ENCODE data around the gene RASAL1. TPM values are rescaled to one million over a fixed set of nuclear protein-coding genes. Genes with fewer than 3 reads are reported as not detected.

Gene RASAL1
- total RNA-seq, 1 donor from 2014 or later: 1.4 TPM

- H3K4me3 Mint-ChIP-seq: peak overlapping the region; percentile 79
- no peaks in the 10 kb centered on the region for H3K36me3 ChIP-seq
- peaks cover 31% of the 10 kb centered on the region for H3K27me3 Mint-ChIP-seq (ENCODE audit: insufficient read depth, low read depth)
- DNase-seq (ENCODE audit: low spot score): no peak
- no peaks in the 10 kb centered on the region for H3K9me3 Mint-ChIP-seq
- no peak overlapping the region for H3K9ac ChIP-seq
- TF ChIP-seq EZH2phosphoT487 (IDR thresholded peaks at IDR 0.05) (no peak), EZH2 (IDR thresholded peaks at IDR 0.05) (no peak), CTCF (IDR thresholded peaks at IDR 0.05) (no peak)
- peaks cover 88% of the 10 kb centered on the region for H3K27me3 ChIP-seq
- no peaks in the 10 kb centered on the region for H3K4me1 Mint-ChIP-seq
- H3K4me2 ChIP-seq: no peak overlapping the region
- peaks cover 10% of the 10 kb centered on the region for H3F3A ChIP-seq (ENCODE audit: low read depth)
- no peaks in the 10 kb centered on the region for H3K79me2 ChIP-seq (ENCODE audit: low read depth)
- H3K27ac ChIP-seq: no peak overlapping the region
- H3K27ac Mint-ChIP-seq: peak overlapping the region; percentile 32
- no peaks in the 10 kb centered on the region for H3K36me3 Mint-ChIP-seq
- H2AFZ ChIP-seq (replicated peaks): no peak overlapping the region
- peaks cover 6% of the 10 kb centered on the region for H3K4me1 ChIP-seq
- H4K20me1 ChIP-seq (ENCODE audit: low read depth): no peaks in the 10 kb centered on the region
- H3K9me3 ChIP-seq (ENCODE audit: low read depth): no peaks in the 10 kb centered on the region
- H3K4me3 ChIP-seq: no peak overlapping the region
Measured at GRCh38 chr12:113054948-113055486, 80.5 kb downstream of the RASAL1 start.

- Histone ChIP-seq H2AFZ (replicated peaks) (no peak overlapping the region), H3K36me3 (no peaks in the 10 kb centered on the region), H3K4me3 (no peak overlapping the region), H3K4me2 (no peak overlapping the region), H3K27me3 (peaks cover 74% of the 10 kb centered on the region), H3K4me1 (peaks cover 1% of the 10 kb centered on the region), H3K9ac (no peak overlapping the region), H4K20me1 (ENCODE audit: low read depth) (no peaks in the 10 kb centered on the region), H3K9me3 (ENCODE audit: low read depth) (no peaks in the 10 kb centered on the region), H3K79me2 (ENCODE audit: low read depth) (no peaks in the 10 kb centered on the region), H3F3A (ENCODE audit: low read depth) (peaks cover 4% of the 10 kb centered on the region), H3K27ac (no peak overlapping the region)
- no peak for TF ChIP-seq EZH2phosphoT487 (IDR thresholded peaks at IDR 0.05)
- TF ChIP-seq EZH2 (IDR thresholded peaks at IDR 0.05): no peak
- TF ChIP-seq CTCF (IDR thresholded peaks at IDR 0.05): no peak
- Mint-ChIP-seq H3K36me3 (no peaks in the 10 kb centered on the region), H3K9me3 (no peaks in the 10 kb centered on the region), H3K4me1 (no peaks in the 10 kb centered on the region), H3K27ac (no peak overlapping the region), H3K27me3 (ENCODE audit: insufficient read depth, low read depth) (peaks cover 39% of the 10 kb centered on the region), H3K4me3 (no peak overlapping the region)
- DNase-seq (ENCODE audit: low spot score): no peak
Measured at GRCh38 chr12:113052326-113052725, 83.2 kb downstream of the RASAL1 start.

- Mint-ChIP-seq H3K4me1 (no peaks in the 10 kb centered on the region), H3K27me3 (ENCODE audit: insufficient read depth, low read depth) (peaks cover 39% of the 10 kb centered on the region), H3K9me3 (no peaks in the 10 kb centered on the region), H3K4me3 (no peak overlapping the region), H3K36me3 (no peaks in the 10 kb centered on the region), H3K27ac (no peak overlapping the region)
- H2AFZ ChIP-seq (replicated peaks): no peak overlapping the region
- no peaks in the 10 kb centered on the region for H3K36me3 ChIP-seq
- peaks cover 71% of the 10 kb centered on the region for H3K27me3 ChIP-seq
- no peaks in the 10 kb centered on the region for H3F3A ChIP-seq (ENCODE audit: low read depth)
- H3K79me2 ChIP-seq (ENCODE audit: low read depth): no peaks in the 10 kb centered on the region
- no peak overlapping the region for H3K9ac ChIP-seq
- H3K4me2 ChIP-seq: no peak overlapping the region
- H3K4me1 ChIP-seq: no peaks in the 10 kb centered on the region
- no peak overlapping the region for H3K4me3 ChIP-seq
- no peaks in the 10 kb centered on the region for H3K9me3 ChIP-seq (ENCODE audit: low read depth)
- no peaks in the 10 kb centered on the region for H4K20me1 ChIP-seq (ENCODE audit: low read depth)
- DNase-seq (ENCODE audit: low spot score): no peak
- TF ChIP-seq EZH2phosphoT487 (IDR thresholded peaks at IDR 0.05): no peak
- no peak for TF ChIP-seq EZH2 (IDR thresholded peaks at IDR 0.05)
- no peak overlapping the region for H3K27ac ChIP-seq
Measured at GRCh38 chr12:113051759-113052158, 83.8 kb downstream of the RASAL1 start.

GRCh38 chr12:113050795-113051194 is 84.8 kb downstream of the RASAL1 start:
- Histone ChIP-seq H3K4me3 (no peak overlapping the region), H3K4me2 (no peak overlapping the region), H3K27ac (no peak overlapping the region), H4K20me1 (ENCODE audit: low read depth) (no peaks in the 10 kb centered on the region), H3K9ac (no peak overlapping the region), H2AFZ (replicated peaks) (no peak overlapping the region), H3K4me1 (no peaks in the 10 kb centered on the region), H3F3A (ENCODE audit: low read depth) (no peaks in the 10 kb centered on the region), H3K36me3 (no peaks in the 10 kb centered on the region), H3K9me3 (ENCODE audit: low read depth) (no peaks in the 10 kb centered on the region), H3K27me3 (peaks cover 71% of the 10 kb centered on the region), H3K79me2 (ENCODE audit: low read depth) (no peaks in the 10 kb centered on the region)
- Mint-ChIP-seq H3K4me3 (no peak overlapping the region), H3K4me1 (no peaks in the 10 kb centered on the region), H3K27ac (no peak overlapping the region), H3K36me3 (no peaks in the 10 kb centered on the region), H3K9me3 (no peaks in the 10 kb centered on the region), H3K27me3 (ENCODE audit: insufficient read depth, low read depth) (peaks cover 34% of the 10 kb centered on the region)
- no peak for DNase-seq (ENCODE audit: low spot score)
- TF ChIP-seq EZH2 (IDR thresholded peaks at IDR 0.05) (no peak), EZH2phosphoT487 (IDR thresholded peaks at IDR 0.05) (no peak), CTCF (IDR thresholded peaks at IDR 0.05) (no peak)
